HG02973 (cell line): ENCODE results near the gene SLC25A33.

Experiments used
- ATAC-seq: cut with Tn5 transposase; IDR thresholded peaks from one replicate; pipeline ENCODE4 v1.9.1; 2021; ENCODE audit warnings: moderate library complexity; ENCODE audit not compliant: unreplicated experiment

SLC25A33 gene

DNA sequence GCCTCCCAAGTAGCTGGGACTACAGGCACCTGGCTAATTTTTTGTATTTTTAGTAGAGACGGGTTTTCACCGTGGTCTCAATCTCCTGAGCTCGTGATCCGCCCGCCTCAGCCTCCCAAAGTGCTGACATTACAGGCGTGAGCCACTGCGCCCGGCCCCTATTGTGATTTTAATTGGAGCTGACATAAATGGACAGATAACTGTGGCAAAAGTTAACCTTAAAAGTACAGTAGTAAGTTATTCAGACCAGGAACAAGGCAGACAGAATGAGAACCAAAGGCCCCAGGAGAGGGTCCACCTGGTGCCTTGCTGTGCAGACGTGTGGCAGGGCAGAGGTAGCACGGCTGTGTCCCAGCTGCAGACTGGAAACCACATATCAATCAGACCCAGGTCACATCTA is 60.5 kb downstream of the SLC25A33 start:
- no peak for ATAC-seq

DNA sequence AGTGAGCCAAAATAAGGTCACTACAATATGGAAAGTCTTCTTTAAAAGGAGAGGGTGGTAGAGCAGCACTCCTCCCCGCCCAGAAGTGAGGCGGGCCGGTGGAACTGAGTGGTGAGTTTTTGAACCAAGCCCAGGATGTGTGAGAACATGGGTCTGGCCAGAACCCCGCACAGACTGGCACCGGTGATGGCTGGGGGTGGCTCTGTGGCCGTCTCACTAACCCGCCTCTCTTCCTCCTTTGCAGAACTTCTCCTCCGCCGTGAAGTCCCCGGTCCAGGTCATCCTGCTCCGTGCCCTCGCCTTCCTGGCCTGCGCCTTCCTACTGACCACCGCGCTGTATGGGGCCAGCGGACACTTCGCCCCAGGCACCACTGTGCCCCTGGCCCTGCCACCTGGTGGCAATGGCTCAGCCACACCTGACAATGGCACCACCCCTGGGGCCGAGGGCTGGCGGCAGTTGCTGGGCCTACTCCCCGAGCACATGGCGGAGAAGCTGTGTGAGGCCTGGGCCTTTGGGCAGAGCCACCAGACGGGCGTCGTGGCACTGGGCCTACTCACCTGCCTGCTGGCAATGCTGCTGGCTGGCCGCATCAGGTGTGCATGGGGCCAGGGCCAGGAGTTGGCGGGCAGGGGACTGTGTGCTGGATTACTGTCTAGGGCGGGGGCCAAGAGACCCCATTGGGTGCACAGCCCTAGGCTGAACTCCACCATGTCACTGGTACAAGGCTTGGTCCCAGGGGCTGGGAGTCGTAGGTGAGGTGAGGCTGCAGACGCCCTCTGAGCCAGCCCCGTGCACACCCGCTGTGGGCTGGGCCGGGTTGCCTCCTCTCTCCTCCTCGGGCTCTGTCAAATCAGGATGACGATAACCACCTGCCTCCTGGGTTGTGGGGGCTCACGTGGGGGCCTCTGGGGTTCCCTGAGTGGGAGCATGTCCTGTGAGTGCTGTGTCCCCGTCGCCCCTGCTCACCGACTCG is 61.9 kb downstream of the SLC25A33 start:
- no peak for ATAC-seq

DNA sequence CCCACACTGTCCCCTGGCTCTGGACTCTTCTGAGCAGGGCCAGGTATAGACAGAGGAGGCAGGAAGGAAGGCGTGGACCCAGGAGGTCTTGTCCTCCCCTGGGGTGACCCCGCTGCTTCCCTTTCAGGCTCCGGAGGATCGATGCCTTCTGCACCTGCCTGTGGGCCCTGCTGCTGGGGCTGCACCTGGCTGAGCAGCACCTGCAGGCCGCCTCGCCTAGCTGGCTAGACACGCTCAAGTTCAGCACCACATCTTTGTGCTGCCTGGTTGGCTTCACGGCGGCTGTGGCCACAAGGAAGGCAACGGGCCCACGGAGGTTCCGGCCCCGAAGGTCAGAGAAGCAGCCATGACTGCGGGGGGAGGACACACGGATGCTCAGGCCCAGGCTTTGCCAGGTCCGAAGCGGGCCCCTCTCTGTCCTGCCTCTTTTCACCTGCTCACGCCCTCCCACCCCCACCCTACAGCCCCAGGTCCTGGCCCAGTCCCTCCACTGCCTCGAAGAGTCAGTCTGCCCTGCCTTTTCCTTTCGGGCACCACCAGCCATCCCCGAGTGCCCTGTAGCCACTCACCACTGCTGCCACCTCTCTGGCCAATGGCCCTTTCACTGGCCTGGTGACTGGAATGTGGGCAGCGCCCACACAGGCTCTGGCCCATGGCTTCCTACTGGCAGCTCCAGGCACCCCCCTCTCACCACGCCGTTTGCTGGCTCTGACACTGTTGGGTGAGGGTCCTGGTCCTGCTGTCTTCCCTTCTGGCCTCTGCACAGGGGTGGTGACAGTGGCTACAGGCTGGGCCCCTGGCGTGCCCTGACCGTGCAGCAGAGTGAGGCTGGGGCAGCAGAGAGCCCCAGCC is 62.9 kb downstream of the SLC25A33 start:
- no peak for ATAC-seq

DNA sequence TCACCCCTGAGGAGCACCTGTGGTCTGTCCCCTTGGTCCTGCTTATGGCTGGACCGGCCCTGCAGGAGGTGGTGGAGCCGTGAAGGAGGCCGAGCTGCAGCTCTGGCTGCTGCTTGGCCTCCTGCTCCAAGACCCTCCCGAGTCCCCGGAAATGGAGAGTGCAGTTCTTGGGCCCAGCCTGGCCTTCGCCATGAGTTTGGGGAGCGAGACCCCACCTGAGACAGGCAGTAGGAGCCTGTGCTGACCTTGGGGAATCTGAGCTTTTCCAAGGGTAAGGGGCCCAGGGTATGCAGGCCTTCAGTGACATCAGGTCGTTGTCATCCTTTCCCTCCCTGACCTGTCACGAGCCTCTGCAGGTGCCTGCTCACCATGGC is 63.5 kb downstream of the SLC25A33 start:
- no peak for ATAC-seq

DNA sequence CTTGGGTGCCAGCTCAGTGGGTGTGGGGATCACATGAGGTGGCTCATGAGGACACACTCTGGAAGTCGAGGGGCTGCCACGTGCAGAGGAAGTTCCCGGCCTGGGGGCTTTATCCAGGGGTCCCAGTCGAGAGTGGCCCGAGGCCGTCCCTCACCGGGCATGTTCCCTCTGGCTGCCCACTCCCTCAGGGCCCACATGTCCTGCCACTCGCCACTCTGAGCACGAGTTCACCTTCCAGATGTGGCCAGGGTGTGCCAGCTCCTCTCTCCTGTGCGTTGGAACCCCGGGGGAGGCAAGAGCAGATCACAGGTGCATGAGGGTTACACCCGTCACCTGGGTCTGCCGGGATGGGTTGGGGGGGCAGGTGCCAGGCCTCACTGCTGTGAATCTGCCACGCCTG is 64.0 kb downstream of the SLC25A33 start:
- no peak for ATAC-seq

DNA sequence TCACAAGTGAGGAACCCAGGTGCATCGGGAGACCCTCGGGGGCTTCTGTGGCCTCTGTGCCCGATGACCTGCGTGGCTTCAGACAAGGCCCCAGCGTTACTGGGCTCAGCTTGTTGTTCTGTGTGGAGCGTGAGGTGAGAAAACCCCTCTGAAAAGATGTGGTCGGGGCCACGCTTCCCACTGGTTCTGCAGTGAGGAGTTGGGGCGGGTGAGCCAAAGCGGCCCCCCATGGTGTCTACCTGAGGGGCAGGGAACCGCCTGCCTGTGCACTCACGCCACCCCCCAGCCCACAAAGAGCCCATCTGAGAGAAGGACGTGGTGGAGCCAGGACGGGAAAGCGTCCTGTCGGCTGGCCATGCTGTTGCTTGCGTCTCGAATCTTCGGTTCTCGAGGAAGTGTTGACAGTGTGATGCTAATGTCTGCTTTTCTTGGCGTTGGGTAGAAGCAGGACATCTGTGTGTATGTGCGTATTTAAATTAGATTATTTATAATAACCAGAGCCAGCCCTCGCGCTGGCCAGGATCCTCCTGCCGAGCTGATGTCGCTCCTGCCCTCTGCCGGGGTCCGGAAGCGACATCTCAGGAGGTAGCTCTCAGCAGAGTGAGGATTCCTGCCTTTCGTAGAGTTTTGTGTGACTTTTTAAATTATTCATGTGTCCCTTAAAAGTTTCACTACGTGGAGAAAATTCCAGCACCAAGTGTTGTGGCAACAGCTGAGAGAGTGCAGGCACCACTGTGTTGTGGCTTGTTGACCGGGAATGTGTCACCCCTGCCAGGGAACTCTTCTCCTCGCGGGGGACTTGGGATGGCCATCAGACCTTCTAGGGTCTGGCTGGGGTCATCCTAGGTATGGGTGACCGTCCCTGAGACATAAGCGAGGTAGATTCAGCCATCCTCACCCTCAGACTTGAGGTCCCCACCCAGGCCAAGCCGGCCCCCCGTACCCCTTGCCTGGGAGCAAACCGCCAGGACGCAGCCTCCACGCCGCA is 64.8 kb downstream of the SLC25A33 start:
- ATAC-seq = no peak

DNA sequence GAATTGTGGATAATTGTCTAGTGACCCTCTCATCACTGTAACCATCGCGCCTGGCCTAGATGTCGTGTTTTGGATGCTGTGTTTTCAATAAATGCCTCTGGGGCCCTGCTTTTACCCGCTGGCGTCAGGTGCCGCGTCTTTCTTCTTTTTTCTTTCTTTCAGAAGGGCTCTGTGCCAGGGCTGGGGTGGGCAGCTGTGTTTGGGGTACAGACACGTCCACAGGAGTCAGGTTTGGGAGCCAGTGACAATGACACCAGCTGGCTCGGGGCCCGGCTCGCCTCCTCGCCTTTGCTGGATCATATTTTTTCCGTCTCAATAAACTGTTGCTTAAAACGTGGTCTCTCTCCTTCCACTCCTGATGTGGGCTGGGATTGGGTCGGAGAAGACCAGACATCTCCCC is 65.6 kb downstream of the SLC25A33 start:
- ATAC-seq = no peak

DNA sequence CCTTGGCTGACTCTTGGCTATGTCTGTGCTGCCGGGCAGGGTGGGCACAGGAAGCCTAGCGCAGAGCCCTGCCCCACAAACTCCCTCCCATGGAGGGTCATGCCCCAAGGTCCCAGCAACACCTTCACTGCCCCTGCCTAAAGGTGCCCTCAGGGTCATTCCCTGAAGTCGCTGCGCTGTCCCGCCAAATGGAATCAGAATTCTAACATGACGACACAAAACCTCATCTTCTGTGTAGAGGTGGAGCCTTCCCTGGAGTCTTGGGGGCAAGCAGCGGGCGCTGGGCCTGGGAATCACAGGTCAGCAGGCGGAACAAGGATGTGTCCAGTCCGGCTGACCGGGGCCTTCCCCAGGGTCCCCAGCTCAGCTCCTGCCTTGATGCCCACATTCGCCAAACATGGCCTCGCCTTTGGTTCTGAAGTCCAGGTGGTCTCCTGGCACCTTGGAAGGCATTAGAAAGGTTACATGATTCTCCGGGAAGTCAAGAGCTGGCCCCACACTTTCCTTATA is 66.7 kb downstream of the SLC25A33 start:
- no peak for ATAC-seq

DNA sequence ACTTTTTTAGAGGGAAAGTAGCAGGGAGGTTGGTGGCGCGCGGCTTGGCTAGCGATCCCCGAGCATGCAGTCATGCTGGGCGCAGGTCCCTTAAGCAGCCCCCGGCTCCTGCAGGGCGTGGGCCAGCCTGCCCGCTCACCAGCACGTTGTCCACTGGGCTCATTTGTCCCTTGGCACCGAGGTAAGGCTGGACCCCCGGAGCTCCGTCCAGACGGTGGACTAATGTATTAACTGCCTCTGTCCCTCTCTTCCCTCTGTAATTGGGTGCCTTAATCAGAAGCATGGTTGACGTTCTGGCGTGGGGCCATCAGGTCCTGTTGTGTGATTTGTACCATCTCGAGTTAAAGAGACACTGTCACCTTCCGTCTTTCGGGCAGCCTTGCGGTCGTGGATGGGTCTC is 67.2 kb downstream of the SLC25A33 start:
- no peak for ATAC-seq

DNA sequence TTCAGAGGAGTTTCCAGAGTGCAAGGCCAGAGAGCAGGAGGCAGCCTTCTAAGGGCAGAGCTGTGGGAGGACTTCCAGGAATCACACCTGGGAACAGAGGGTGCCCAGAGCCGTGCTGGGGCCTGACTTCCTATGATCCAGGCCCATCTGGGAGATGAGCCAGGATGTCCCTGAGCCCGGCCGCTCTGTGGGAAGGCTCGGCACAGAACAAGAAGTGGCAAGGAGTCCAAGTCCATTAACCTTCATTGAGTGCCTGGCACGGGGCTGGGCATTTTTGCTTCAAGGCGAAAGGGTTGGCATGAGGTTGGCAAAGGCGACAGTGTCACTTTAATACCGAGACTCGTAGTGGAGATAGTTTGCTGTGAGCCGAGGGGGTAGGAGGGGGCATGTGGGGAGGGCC is 67.7 kb downstream of the SLC25A33 start:
- no peak for ATAC-seq

DNA sequence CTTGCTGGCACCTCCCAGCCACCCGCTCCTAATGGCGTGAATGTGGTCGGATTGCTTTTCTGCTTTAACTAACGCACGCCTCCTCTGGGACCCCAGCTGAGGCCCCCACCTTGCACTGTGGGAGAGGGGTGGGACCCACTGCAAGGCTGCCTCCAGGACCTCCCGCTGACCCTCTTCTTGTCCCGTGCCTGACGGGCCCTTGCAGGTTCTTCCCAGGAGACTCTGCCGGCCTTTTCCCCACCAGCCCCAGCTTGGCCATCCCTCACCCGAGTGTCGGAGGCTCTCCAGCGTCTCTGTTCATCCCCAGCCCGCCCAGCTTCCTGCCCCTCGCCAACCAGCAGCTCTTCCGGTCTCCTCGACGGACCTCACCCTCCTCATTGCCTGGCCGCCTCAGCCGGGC is 68.1 kb downstream of the SLC25A33 start:
- ATAC-seq = no peak

DNA sequence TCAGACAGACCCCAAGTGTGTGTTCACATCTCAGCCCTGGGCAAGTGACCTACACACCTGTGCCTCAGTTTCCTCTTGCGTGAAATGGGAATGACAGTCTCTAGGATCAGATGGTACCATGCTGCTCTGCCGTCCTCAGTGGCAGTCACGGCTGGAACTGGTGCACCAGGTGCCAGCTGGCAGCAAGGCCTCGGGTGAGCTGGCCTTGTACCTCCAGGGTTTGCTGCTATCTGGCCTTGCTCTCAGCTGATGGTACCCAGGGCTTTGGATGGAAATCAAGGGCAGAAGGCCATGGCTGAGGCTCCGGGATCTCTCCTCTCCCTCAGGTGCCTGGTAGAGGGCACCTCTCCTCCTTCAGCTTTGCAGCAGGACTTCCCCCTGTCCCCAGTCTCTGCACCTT is 70.7 kb downstream of the SLC25A33 start:
- no peak for ATAC-seq

DNA sequence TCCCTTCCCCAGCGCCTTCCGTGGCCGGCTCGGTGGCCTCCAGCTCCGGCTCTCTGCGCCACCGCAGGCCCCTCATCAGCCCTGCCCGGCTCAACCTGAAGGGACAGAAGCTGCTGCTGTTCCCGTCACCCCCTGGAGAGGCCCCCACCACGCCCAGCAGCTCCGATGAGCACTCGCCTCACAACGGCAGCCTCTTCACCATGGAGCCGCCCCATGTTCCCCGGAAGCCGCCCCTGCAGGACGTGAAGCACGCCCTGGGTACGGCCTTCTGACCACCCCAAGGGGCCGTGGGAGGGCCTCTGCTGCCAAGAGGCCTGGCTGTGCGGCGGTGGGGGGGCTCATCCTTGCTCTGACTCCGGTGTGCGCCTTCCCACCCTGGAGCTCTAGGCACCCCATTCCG is 71.3 kb downstream of the SLC25A33 start:
- ATAC-seq = no peak

DNA sequence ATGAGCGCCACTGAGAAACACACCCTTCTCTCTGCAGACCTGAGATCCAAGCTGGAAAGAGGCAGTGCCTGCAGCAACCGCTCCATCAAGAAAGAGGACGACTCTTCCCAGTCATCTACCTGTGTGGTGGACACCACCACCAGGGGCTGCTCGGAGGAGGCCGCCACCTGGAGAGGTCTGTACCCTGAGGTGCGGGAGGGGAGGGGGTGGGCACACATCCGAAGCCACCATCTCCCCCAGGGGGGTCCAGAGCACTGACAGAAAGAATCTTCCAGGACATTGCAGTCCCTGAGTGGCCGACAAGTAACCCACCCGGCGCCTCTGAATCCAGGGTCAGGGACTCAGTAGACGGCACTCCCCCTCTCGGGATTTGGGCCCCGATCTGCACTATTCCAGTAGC is 72.5 kb downstream of the SLC25A33 start:
- ATAC-seq = no peak

DNA sequence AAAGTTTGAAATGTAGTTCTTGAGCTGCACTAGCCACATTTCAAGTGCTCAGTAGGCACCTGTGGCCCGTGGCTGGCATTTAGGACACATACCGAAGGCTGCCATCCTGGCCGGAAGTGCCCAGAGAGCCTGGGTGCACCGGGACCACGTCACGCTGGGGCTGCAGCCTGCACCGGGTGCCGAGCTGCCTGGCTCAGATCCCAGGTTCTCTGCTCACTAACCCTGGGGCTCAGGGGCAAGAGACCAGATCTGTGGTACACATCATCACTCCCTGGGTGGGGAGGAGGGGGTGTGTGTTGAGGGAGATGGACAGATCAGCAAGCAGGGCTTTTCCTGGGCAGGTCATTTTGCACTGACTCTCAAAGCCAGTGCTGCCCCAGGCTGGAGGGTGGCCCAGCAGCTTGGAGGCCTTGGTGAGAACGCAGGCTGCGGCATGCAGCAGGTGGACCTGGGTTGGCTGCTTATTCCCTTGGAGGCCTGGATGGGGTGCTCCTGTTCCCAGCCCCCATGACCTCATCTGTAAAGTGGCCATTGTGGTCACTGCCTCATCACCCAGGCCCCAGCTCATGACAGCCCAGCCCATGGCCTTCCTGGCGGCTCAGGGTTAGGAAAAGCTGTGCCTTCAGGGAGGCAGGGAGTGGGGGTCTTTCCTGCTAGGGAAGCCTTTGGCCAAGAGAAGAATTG is 73.0 kb downstream of the SLC25A33 start:
- no peak for ATAC-seq

DNA sequence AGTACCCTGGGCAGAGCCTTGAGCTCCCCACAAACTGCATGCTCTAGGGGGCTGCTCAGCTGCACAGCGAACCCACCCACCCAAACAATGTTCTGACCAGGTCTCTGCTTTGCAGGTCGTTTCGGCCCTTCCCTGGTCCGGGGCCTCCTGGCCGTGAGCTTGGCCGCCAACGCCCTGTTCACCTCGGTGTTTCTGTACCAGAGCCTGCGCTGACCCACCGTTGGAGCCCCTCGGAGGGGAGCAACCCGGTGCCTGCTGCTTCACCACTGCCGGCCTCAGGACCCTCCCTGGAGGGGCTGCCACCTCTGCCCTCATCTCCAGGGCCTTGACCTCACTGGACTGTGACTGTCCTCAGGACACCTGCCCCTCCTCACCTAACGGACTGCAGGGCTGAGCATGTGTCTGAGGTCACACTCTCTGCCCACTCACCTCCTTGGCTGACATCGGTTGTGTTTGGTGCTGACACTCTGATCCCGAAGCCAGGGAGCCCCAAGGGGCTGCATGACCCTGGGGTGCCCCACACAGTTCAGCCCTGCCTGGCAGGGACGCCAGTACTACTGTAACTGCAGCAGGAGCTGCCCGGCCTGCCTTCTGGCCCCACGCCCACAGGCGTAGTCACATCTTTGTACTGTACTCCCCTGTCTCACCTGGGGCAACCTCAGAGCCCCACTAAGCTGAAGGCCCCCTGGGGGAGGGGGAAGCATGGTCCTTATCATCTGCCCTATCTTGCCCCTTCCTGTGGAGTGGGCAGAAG is 73.8 kb downstream of the SLC25A33 start:
- ATAC-seq = no peak

DNA sequence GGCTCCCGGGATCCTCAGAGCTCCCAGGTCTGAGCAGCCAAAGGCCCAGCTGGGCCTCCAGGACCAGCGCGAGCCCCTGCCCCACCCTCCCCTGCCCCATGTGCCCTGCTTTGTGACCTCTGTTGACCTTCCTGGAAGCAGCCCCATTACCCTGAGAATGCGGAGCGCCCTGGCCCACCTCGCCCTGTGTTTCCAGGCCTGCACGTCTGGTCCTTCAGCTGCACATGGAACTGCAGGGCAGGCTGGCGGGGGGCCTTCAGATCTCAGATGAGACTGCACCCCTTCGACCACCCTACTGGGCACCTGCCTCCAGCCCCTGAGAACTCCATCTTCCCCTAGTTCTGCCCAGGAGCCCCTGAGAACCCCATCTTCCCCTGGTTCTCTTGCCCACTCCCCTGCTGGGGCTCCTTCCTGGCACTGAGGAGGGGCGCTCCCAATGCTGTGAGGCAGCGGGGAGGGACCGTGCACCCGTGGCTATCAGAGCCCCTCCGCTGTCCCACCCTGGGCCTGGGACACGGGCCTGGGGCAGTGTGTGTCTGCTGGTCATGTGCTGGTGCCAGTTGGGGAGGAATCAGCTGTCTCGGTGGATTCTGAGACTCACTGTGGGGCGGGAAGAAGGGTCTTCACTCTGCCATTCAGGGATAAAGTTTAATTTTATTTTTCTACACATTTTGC is 74.5 kb downstream of the SLC25A33 start:
- no peak for ATAC-seq

DNA sequence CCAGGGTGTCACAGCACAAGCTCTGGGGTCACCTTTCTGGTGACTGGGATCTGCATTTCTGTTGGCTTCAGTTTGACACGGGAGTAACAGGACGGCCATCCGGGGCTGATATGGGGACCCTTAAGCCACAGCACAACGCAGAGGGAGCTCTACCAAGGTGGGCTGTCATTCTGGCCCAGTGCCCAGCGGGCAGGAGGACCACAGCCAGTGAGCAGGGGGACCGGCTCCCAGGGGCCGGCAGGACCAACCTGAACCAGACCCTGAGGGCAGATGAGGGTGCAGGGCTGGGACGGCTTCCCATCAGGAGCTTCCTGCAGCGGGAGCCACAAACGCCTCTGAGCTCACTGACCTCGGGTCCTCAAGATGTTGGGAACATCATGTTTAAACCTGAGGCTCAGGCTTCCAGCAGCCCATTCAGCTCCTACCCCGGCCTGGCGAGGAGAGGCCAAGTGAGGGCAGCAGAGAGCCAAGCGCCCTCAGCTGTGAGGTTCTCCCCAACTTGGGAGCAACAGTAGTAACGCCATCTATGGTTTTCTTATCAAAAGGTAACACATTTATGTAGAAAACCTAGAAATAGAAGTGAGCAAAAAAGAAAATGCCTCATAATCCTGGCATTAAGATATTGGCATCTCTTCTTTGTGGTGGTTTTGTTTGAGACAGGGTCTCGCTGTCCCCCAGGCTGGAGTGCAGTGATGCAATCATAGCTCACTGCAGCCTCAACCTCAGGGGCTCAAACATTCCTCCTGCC is 76.2 kb downstream of the SLC25A33 start:
- ATAC-seq = no peak
